ENCODE measurements around the gene CTNNBL1. TPM values are rescaled to one million over a fixed set of nuclear protein-coding genes. Genes with fewer than 3 reads are reported as not detected.

Gene CTNNBL1
- total and polyA plus RNA-seq, 2 donors (not counting 1 experiment from before 2014, with no cell fraction given): 31.3 to 39.0 TPM

GRCh38 chr20:37822141-37822601 lies 128.3 kb downstream of the CTNNBL1 start:
- Histone ChIP-seq H3K4me3 (replicated peaks in 1 of 4; ENCODE audit: control extremely low read depth in 1 of 4, insufficient read depth in 1 of 4, low read depth in 3 of 4, low read length in 4 of 4) (peak overlapping the region in 1 of 4 experiments; percentile 9), H2AFZ (ENCODE audit: low read length) (peak overlapping the region; percentile 10), H3K27me3 (ENCODE audit: control insufficient read depth, insufficient read depth, low read length) (no peaks in the 10 kb centered on the region), H3K79me2 (ENCODE audit: control insufficient read depth, insufficient read depth, low read length) (no peaks in the 10 kb centered on the region), H3K9ac (ENCODE audit: insufficient read depth, low read length) (no peak overlapping the region), H4K20me1 (ENCODE audit: control insufficient read depth, extremely low read depth, insufficient read depth, low read length) (no peaks in the 10 kb centered on the region), H3K4me2 (ENCODE audit: extremely low read depth, insufficient read depth, low read length) (peak overlapping the region; percentile 0), H3K27ac (ENCODE audit: insufficient read depth, low read length) (peak overlapping the region; percentile 63), H3K4me1 (ENCODE audit: control insufficient read depth, extremely low read depth, insufficient read depth, low read length) (peaks cover 3% of the 10 kb centered on the region), H3K9me3 (ENCODE audit: control insufficient read depth, insufficient read depth, low read depth, low read length) (no peaks in the 10 kb centered on the region), H3K36me3 (ENCODE audit: control insufficient read depth, insufficient read depth, low read length) (no peaks in the 10 kb centered on the region)
- no peak for TF ChIP-seq EZH2 (IDR thresholded peaks at IDR 0.05; ENCODE audit: low read length, missing control alignments)
- no peak for TF ChIP-seq CTCF (conservative IDR thresholded peaks at IDR 0.05 in 1 of 2, IDR thresholded peaks at IDR 0.05 in 1 of 2; ENCODE audit: low read depth in 1 of 2, low read length in 2 of 2)
- DNase-seq (ENCODE audit: low read depth in 2 of 2): peak; percentile 50 to 95

GRCh38 chr20:37823296-37823980 lies 129.6 kb downstream of the CTNNBL1 start:
- no peak overlapping the region for H3K4me3 ChIP-seq (replicated peaks in 1 of 4; ENCODE audit: control extremely low read depth in 1 of 4, insufficient read depth in 1 of 4, low read depth in 3 of 4, low read length in 4 of 4)
- H3K27ac ChIP-seq (ENCODE audit: insufficient read depth, low read length): no peak overlapping the region
- no peak overlapping the region for H3K4me2 ChIP-seq (ENCODE audit: extremely low read depth, insufficient read depth, low read length)
- no peaks in the 10 kb centered on the region for H3K27me3 ChIP-seq (ENCODE audit: control insufficient read depth, insufficient read depth, low read length)
- no peaks in the 10 kb centered on the region for H3K9me3 ChIP-seq (ENCODE audit: control insufficient read depth, insufficient read depth, low read depth, low read length)
- H3K79me2 ChIP-seq (ENCODE audit: control insufficient read depth, insufficient read depth, low read length): no peaks in the 10 kb centered on the region
- no peak for TF ChIP-seq EZH2 (IDR thresholded peaks at IDR 0.05; ENCODE audit: low read length, missing control alignments)
- TF ChIP-seq CTCF (conservative IDR thresholded peaks at IDR 0.05 in 1 of 2, IDR thresholded peaks at IDR 0.05 in 1 of 2; ENCODE audit: low read depth in 1 of 2, low read length in 2 of 2): no peak
- peak in 1 of 2 donors; percentile 28 for DNase-seq (ENCODE audit: low read depth in 2 of 2)
- H3K9ac ChIP-seq (ENCODE audit: insufficient read depth, low read length): no peak overlapping the region
- H3K36me3 ChIP-seq (ENCODE audit: control insufficient read depth, insufficient read depth, low read length): no peaks in the 10 kb centered on the region
- H2AFZ ChIP-seq (ENCODE audit: low read length): no peak overlapping the region
- H3K4me1 ChIP-seq (ENCODE audit: control insufficient read depth, extremely low read depth, insufficient read depth, low read length): peaks cover 3% of the 10 kb centered on the region
- no peaks in the 10 kb centered on the region for H4K20me1 ChIP-seq (ENCODE audit: control insufficient read depth, extremely low read depth, insufficient read depth, low read length)

GRCh38 chr20:37827605-37828004 lies 133.8 kb downstream of the CTNNBL1 start:
- no peaks in the 10 kb centered on the region for H3K36me3 ChIP-seq (ENCODE audit: control insufficient read depth, insufficient read depth, low read length)
- DNase-seq (ENCODE audit: low read depth in 2 of 2): no peak
- H3K9me3 ChIP-seq (ENCODE audit: control insufficient read depth, insufficient read depth, low read depth, low read length): no peaks in the 10 kb centered on the region
- peaks cover under 1% of the 10 kb centered on the region for H3K4me1 ChIP-seq (ENCODE audit: control insufficient read depth, extremely low read depth, insufficient read depth, low read length)
- H4K20me1 ChIP-seq (ENCODE audit: control insufficient read depth, extremely low read depth, insufficient read depth, low read length): no peaks in the 10 kb centered on the region
- H2AFZ ChIP-seq (ENCODE audit: low read length): no peak overlapping the region
- no peaks in the 10 kb centered on the region for H3K79me2 ChIP-seq (ENCODE audit: control insufficient read depth, insufficient read depth, low read length)
- TF ChIP-seq EZH2 (IDR thresholded peaks at IDR 0.05; ENCODE audit: low read length, missing control alignments): no peak
- no peak for TF ChIP-seq CTCF (conservative IDR thresholded peaks at IDR 0.05 in 1 of 2, IDR thresholded peaks at IDR 0.05 in 1 of 2; ENCODE audit: low read depth in 1 of 2, low read length in 2 of 2)
- no peak overlapping the region for H3K4me3 ChIP-seq (replicated peaks in 1 of 4; ENCODE audit: control extremely low read depth in 1 of 4, insufficient read depth in 1 of 4, low read depth in 3 of 4, low read length in 4 of 4)
- H3K9ac ChIP-seq (ENCODE audit: insufficient read depth, low read length): no peak overlapping the region
- no peak overlapping the region for H3K4me2 ChIP-seq (ENCODE audit: extremely low read depth, insufficient read depth, low read length)
- no peaks in the 10 kb centered on the region for H3K27me3 ChIP-seq (ENCODE audit: control insufficient read depth, insufficient read depth, low read length)
- H3K27ac ChIP-seq (ENCODE audit: insufficient read depth, low read length): no peak overlapping the region
